C1 segment of cervical spinal cord (tissue), 14 donors: ENCODE data around the gene SMIM34.
"Not testable (repeated sequence)": the region's sequence is repeated elsewhere in the genome, so short reads cannot be mapped to it uniquely, and the experiment has no call there.

Experiments
- DNase-seq, 14 donors: peaks; one replicate each; lab custom pipeline; 2025; lab: John Stamatoyannopoulos, UW

SMIM34 gene

DNA sequence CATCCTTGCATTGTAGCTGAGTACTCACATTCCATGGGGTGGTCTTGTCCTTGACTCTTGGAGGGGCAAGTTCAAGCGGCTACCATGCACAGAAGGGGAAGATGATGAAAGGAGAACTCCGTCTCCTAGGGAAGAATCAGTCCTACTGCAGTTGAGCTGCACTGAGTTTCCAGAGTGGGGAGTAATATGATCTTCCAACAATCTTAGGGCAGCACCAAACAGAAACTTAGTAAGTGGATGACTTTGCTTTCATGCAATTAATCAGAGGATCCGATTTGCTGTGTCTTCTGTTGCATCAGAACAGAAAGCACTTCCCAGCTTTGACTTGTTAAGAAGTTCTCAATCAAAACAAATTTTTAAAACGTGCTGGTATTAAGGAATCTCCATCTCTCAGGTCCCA lies at the start of gene SMIM34:
Gene SMIM34 (minus strand): TSS at position 147 of the 400 bp plus-strand sequence. CDS start 112 bp downstream, at position 35.
- not testable (repeated sequence) for DNase-seq

DNA sequence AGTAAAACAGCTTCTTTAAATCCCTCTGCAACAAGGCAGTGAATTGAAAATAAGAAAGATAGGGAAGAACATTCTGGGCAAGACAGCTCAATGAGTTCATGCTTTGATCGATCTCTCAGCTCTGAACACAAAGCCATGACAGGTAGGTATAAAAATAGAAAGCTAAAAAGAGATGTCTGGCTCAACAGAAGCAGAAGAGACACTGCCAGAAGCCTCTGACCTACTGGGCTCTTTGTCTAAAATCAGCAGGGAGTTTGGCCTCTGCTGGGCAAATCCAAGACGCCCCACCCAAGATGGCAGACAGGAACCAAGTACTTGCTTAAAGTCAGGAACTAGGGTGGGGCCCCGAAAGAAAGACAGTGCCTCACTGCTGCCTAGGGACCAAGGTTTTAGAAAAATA lies 43.6 kb upstream of the SMIM34 start:
- not testable (repeated sequence) for DNase-seq

GRCh38 chr21:34459426-34459825 lies 35.7 kb upstream of the SMIM34 start:
- DNase-seq: not testable (repeated sequence)

- DNase-seq: not testable (repeated sequence)
Observed at GRCh38 chr21:34458266-34458665, 34.5 kb upstream of the SMIM34 start.

DNA sequence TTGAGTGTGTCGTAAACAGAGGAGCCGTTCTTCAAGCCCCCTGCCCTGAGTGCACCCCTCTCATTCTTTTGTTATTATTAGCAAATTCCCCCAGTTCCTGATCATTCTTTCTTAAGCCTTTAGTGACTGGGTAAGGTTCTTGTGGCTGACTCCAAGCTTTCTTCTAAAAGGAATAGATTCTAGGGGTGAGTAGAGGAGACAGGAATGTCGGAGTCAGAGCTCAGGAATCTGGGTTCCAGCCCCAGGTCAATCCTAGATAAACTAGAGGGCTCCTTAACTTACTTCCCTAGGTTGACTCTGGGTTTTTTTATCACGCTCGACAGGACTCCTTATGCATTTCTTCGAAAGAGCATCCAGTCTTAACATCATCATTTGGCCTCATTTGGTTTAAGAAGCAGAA lies 32.4 kb upstream of the SMIM34 start:
- not testable (repeated sequence) for DNase-seq

DNA sequence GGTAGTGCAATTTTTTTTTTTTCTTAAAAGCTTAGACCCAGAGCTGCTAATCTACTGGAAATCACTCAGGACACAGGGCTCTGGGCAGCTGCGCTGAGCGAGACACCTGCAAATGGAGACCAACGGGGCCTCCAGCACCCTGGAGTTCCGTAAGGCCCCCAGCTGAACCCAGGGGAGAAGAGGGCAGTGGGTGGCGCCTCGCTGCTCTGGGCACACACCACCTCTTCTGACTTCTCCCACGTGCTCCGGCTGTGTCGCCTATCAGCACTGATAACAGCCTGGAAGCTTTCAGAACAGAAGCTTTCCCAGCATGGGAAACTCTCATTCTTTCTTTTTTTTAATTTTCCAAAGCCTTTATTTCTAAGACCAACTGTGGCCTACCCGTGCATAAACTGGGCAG lies 31.9 kb upstream of the SMIM34 start:
- DNase-seq: not testable (repeated sequence)

DNA sequence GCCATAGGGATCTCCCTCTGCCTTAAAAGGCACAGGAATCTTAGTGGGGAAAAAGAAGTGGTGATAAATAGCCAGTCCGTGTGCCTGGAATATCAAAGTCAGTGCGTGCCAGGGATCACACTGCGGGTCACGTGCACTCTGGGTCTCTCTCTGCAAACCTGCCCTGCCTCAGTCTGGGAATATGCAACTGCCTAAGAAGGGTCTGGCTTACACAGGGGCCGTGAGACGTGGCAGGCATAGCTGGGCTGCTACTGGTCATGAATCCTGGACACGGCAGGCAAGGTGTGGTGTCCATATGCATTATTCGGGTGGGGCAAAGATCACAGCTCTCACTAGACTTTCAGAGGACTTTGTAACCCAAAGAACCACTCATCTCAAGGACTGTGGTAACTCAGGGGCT lies 23.3 kb upstream of the SMIM34 start:
- DNase-seq: not testable (repeated sequence)

DNA sequence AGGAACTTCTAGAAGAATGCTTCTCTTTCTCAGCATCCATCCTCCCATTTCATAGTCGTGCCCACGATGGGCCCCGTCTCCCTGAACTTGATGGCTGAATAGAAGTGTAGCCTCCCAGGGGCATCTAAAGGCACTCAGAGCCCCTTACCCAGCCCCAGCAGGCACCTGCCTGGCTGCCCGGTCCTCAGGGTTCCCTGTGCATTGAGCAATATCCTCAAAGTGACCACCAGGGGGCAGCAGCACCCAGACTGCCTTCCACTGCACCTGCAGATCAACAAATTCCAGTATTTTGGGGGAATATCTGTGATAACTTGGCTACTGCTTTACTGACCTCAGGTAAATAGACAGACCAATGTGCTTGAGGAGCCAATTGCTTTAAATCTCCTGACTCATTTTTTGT lies 19.7 kb upstream of the SMIM34 start:
- DNase-seq: not testable (repeated sequence)

DNA sequence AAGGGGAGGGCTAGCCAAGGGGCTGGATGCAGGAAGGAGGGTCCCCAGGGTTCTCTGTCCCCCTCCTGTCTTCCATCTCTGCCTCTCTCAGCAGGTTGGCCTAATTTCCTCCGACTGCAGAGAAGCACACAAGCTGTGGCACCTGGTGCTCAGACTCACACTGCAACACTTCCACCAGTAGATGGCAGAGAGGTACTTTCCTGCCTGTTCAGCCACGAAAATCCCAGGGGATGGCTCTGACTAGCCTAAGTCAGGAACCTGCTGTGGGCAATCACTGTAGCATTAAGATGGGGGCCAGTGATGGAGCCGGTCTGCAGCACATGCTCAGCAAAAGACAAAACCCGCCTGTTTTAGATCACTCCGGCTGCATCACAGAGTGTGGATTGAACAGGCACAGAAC lies 6.0 kb upstream of the SMIM34 start:
- DNase-seq: not testable (repeated sequence)

- not testable (repeated sequence) for DNase-seq
Observed at GRCh38 chr21:34428441-34428840, 4.7 kb upstream of the SMIM34 start.

GRCh38 chr21:34427339-34427738 lies 3.6 kb upstream of the SMIM34 start:
- not testable (repeated sequence) for DNase-seq

GRCh38 chr21:34417448-34418077 lies 6.2 kb downstream of the SMIM34 start:
- DNase-seq: not testable (repeated sequence)

DNA sequence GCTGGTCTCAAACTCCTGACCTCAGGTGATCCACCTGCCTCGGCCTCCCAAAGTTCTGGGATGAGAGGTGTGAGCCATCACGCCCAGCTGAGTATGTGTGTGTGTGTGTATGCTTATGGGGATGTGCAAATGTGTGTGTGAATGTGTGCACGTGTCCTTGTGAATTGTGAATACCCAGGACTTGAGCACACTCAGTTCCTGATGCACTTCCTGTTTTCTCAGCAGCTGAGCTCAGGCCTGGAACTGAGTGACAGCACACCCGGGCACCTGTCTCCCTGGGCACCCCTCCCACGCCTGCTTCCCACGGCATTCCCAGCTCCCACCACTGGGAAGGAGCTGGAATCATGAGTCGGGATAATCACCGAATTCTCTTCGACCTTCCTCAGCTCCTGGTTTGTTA lies 16.5 kb downstream of the SMIM34 start:
- not testable (repeated sequence) for DNase-seq

- not testable (repeated sequence) for DNase-seq
Observed at GRCh38 chr21:34406676-34407075, 17.1 kb downstream of the SMIM34 start.

DNA sequence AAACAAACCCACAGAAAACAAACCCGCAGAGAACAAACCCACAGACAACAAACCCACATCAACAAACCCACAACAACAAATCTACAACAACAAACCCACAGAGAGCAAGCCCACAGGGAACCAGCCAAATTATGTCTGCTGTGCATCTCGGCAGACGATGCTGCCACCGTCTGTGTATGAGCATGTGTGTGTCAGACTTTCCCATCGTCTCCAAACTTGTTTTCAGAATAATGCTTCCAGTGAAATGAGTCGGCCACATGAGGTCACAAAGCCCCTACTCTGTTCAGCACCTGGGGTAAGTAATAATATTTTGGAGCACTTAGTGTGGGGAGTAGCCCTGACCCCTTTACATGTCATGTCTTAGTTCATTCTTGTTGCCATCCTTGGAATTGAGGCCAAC lies 17.6 kb downstream of the SMIM34 start:
- DNase-seq: not testable (repeated sequence)

GRCh38 chr21:34405686-34406085 lies 18.1 kb downstream of the SMIM34 start:
- not testable (repeated sequence) for DNase-seq

DNA sequence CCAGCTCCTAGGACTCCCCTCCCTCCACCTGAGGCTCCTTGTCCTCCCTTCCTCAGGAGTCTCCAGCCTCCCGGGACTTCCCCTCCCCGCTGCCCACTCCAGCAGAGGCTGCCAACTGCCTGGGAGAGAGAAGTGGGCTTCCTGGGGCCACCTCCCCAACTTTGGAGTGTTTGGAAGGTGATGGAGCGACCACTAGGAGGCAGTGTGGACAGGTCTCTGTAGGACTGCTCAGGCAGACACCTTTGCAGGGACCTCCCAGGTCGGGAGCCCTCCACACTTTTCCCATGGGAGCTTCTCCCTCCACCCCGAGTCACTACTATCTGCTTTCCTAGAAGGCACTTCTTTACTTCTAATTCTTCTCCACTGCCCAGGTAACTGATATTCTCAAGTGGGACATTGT lies 19.0 kb downstream of the SMIM34 start:
- not testable (repeated sequence) for DNase-seq

- DNase-seq: not testable (repeated sequence)
Observed at GRCh38 chr21:34400522-34400921, 23.2 kb downstream of the SMIM34 start.

- not testable (repeated sequence) for DNase-seq
Observed at GRCh38 chr21:34383724-34384415, 39.9 kb downstream of the SMIM34 start.

GRCh38 chr21:34383138-34383537 lies 40.6 kb downstream of the SMIM34 start:
- not testable (repeated sequence) for DNase-seq

- DNase-seq: not testable (repeated sequence)
Observed at GRCh38 chr21:34375619-34375972, 48.2 kb downstream of the SMIM34 start.

DNA sequence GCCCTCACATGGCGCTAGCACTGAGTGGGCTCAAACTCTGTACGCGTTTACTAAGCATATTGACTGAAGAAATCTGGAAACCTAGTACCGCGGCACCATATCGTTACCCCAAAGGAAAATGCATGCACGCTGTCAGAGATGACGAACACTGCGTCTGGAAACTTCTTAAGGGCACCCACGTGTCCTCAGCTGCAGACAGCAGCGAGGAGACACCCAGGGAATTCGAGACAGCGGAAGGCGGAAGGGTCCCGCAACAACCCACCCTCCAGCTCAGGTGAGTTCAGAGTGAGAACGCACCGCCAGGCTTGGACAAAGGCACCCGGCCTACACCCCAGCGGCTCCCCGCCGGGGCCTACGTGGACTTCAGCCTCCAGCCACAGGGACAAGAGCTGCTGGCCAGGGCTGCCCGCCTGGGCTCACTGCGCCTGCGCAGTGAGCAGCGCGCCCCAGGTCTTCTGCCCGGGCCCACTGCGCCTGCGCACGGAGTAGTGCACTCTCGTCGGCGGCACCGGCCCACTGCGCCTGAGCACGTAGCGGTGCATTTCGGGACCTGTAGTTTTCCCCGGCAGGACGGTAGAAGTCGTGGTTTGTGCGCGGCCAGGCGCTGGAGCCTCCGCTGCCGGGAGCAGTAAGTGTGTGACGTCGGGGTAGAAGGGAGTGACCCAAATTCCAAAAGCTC lies 48.7 kb downstream of the SMIM34 start, which contains the start of gene SMIM11:
Gene SMIM11 (plus strand): TSS at position 568 of the 679 bp plus-strand sequence. CDS start 3,998 bp downstream, outside the sequence.
- not testable (repeated sequence) for DNase-seq
